Type B pancreatic cell (in vitro differentiated cells): ENCODE measurements around the gene LRP2. TPM values are rescaled to one million over a fixed set of nuclear protein-coding genes. Genes with fewer than 3 reads are reported as not detected.
A peak's percentile ranks its signal among the peaks of the same experiment; 100 is the strongest.

Source experiments
- DNase-seq: peaks from one replicate; pipeline ENCODE4 v3.0.0; 2021; ENCODE audit warnings: mixed read lengths; ENCODE audit not compliant: unreplicated experiment; ENCODE audit errors: extremely low spot score
- H3K27ac Mint-ChIP-seq: 2 replicates; pipeline ENCODE4 v1.8.0; 2021; ENCODE audit warnings: mild to moderate bottlenecking, mixed read lengths
- H3K27me3 Mint-ChIP-seq: 2 replicates; pipeline ENCODE4 v1.8.0; 2021; ENCODE audit warnings: mixed read lengths
- H3K36me3 Mint-ChIP-seq: 2 replicates; pipeline ENCODE4 v1.8.0; 2021; ENCODE audit warnings: mixed read lengths
- H3K4me1 Mint-ChIP-seq: one replicate; pipeline ENCODE4 v1.8.0; 2021; ENCODE audit warnings: mixed read lengths; ENCODE audit not compliant: unreplicated experiment
- H3K4me3 Mint-ChIP-seq: 2 replicates; pipeline ENCODE4 v1.8.0; 2021; ENCODE audit warnings: mild to moderate bottlenecking, mixed read lengths
- H3K9me3 Mint-ChIP-seq: 2 replicates; pipeline ENCODE4 v1.8.0; 2021; ENCODE audit warnings: mixed read lengths
- CTCF ChIP-seq: fragments of 200-600 bp; sonication (generic); conservative IDR thresholded peaks from 2 replicates; pipeline ENCODE4 v1.5.0; 2021; ENCODE audit warnings: antibody characterized with exemption, mild to moderate bottlenecking
- total RNA-seq: library from RNA; stranded (reverse); gene quantifications from 2 replicates; pipeline ENCODE4 v1.2.1, GENCODE V29; 2021; ENCODE audit warnings: low replicate concordance

LRP2 gene
- total RNA-seq, 1 donor from 2014 or later: 22.7 TPM

DNA sequence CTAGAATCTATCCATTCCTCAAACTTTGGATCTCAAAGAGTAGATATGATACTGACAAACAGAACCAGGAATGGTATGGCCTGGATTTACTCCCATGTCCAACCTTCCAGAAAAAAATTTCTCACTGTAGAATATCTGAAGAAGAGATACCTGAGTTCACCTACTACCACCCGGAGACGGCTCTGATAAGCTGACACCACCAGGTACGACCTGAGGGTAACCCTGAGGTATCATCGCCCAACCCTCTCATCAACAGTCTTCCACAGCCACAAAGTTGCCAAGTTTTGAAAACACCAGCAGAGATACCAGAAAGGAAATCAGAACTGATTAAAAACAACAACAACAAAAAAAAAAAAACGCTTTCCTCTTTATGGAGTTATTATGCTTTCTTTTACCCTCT, 102.9 kb downstream of the LRP2 start:
- peak overlapping the region; percentile 30 for H3K27ac Mint-ChIP-seq
- TF ChIP-seq CTCF: no peak
- peaks cover 4% of the 10 kb centered on the region for H3K36me3 Mint-ChIP-seq
- no peaks in the 10 kb centered on the region for H3K27me3 Mint-ChIP-seq
- no peak overlapping the region for H3K4me3 Mint-ChIP-seq
- DNase-seq: no peak
- no peaks in the 10 kb centered on the region for H3K4me1 Mint-ChIP-seq
- no peaks in the 10 kb centered on the region for H3K9me3 Mint-ChIP-seq

GRCh38 chr2:169258045-169258601, 104.2 kb downstream of the LRP2 start:
- peaks cover 4% of the 10 kb centered on the region for H3K36me3 Mint-ChIP-seq
- no peak overlapping the region for H3K4me3 Mint-ChIP-seq
- H3K27me3 Mint-ChIP-seq: no peaks in the 10 kb centered on the region
- no peak for DNase-seq
- no peak overlapping the region for H3K27ac Mint-ChIP-seq
- no peaks in the 10 kb centered on the region for H3K9me3 Mint-ChIP-seq
- no peaks in the 10 kb centered on the region for H3K4me1 Mint-ChIP-seq
- no peak for TF ChIP-seq CTCF

DNA sequence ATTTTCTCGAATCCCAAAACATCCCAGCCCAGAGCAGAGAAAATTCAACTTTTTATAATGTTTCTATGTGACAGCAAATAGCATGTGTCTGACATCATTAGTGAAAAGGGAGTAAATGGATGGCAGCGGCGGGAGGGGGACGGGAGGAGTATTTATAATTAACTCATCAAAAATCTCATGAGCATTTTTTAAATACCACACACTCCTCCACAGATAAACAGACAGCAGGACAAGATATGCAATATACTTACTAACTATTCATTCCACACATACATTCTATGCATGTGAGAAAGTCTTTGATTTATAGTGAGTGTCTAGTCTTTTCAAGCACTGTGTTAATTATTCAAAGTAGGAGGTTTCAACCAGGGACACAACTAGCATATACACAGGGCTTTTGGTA, 107.6 kb downstream of the LRP2 start:
- no peak overlapping the region for H3K4me3 Mint-ChIP-seq
- no peak for DNase-seq
- TF ChIP-seq CTCF: no peak
- no peaks in the 10 kb centered on the region for H3K9me3 Mint-ChIP-seq
- no peaks in the 10 kb centered on the region for H3K36me3 Mint-ChIP-seq
- H3K27ac Mint-ChIP-seq: no peak overlapping the region
- no peaks in the 10 kb centered on the region for H3K4me1 Mint-ChIP-seq
- H3K27me3 Mint-ChIP-seq: no peaks in the 10 kb centered on the region

DNA sequence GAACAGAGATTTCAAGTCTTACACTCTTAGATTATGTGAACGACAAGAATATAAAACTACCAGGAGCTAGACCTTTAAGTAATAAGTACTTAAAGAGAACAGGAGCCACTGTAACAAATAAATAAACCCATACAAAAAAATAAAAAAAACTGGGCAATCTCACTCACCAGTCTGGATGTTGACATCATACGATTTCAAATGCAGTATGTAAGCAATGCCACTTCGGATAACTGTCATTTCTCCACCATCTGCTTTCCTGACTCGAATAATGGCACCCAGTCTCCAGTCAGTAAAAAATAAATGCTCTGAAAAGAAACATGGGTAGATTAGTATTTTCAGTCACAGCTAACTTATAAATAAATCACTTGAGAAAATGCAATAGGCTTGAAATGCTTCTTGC, 115.1 kb downstream of the LRP2 start:
- no peak for DNase-seq
- no peaks in the 10 kb centered on the region for H3K9me3 Mint-ChIP-seq
- H3K27ac Mint-ChIP-seq: no peak overlapping the region
- no peaks in the 10 kb centered on the region for H3K36me3 Mint-ChIP-seq
- no peak overlapping the region for H3K4me3 Mint-ChIP-seq
- TF ChIP-seq CTCF: no peak
- no peaks in the 10 kb centered on the region for H3K4me1 Mint-ChIP-seq
- H3K27me3 Mint-ChIP-seq: no peaks in the 10 kb centered on the region

- no peaks in the 10 kb centered on the region for H3K27me3 Mint-ChIP-seq
- H3K36me3 Mint-ChIP-seq: no peaks in the 10 kb centered on the region
- H3K4me3 Mint-ChIP-seq: no peak overlapping the region
- H3K4me1 Mint-ChIP-seq: no peaks in the 10 kb centered on the region
- TF ChIP-seq CTCF: no peak
- no peaks in the 10 kb centered on the region for H3K9me3 Mint-ChIP-seq
- DNase-seq: no peak
- no peak overlapping the region for H3K27ac Mint-ChIP-seq
Observed at GRCh38 chr2:169240405-169240804, 121.9 kb downstream of the LRP2 start.

DNA sequence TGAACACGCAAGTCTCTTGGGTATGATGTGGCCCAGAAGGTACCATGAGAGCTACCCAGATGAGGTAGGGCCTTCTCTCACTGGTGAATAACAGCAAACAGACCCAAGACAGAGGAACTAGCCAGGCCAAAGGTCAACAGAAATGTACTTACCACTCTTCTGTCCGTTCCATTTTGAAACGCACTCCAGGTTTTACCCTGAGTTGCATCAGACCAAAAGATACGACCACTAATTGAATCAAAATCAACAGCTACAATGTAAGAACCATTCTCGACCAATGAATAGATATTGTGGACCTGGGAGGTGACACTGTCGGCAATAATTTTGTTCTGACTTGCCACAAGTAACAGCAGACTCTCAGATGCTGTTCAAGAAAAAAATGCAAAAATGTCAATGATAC, 124.4 kb downstream of the LRP2 start:
- Mint-ChIP-seq H3K36me3 (no peaks in the 10 kb centered on the region), H3K9me3 (no peaks in the 10 kb centered on the region), H3K4me1 (no peaks in the 10 kb centered on the region), H3K27me3 (no peaks in the 10 kb centered on the region), H3K27ac (no peak overlapping the region), H3K4me3 (no peak overlapping the region)
- no peak for TF ChIP-seq CTCF
- DNase-seq: no peak
